Subcutaneous adipose tissue (tissue), 4 donors: ENCODE results near the gene PGPEP1. TPM values are rescaled to one million over a fixed set of nuclear protein-coding genes. Genes with fewer than 3 reads are reported as not detected.

Experiments
- CTCF ChIP-seq: fragments of 450-650 bp; IDR thresholded peaks from one replicate; pipeline ENCODE4 v1.5.1; 2016; ENCODE audit warnings: low read depth, mild to moderate bottlenecking, control low read depth, antibody characterized with exemption, moderate library complexity
- total RNA-seq, 4 donors: library from RNA; depleted of rRNA; stranded (reverse); fragments of >200 nt; gene quantifications; one replicate each; pipeline ENCODE4 v1.1.0, GENCODE V29; 2016

PGPEP1 gene
- total RNA-seq, 4 donors from 2014 or later = 17.4 to 33.9 (median 22.6) TPM

GRCh38 chr19:18294467-18294864, 45.9 kb upstream of the PGPEP1 start:
- no peak for TF ChIP-seq CTCF

- no peak for TF ChIP-seq CTCF
These were observed 45.4 kb upstream of the PGPEP1 start for GRCh38 chr19:18295034-18295451.

GRCh38 chr19:18297308-18297707, 43.1 kb upstream of the PGPEP1 start:
- TF ChIP-seq CTCF = no peak

GRCh38 chr19:18298601-18299000, 41.8 kb upstream of the PGPEP1 start:
- TF ChIP-seq CTCF = no peak

- no peak for TF ChIP-seq CTCF
These were observed 40.7 kb upstream of the PGPEP1 start for GRCh38 chr19:18299654-18300053.

GRCh38 chr19:18300930-18301717, 39.3 kb upstream of the PGPEP1 start:
- no peak for TF ChIP-seq CTCF

- TF ChIP-seq CTCF = no peak
These were observed 38.7 kb upstream of the PGPEP1 start for GRCh38 chr19:18301718-18302111.
